ENCODE results near the gene GULP1.

- TF ChIP-seq CTCF (IDR thresholded peaks at IDR 0.05) (no peak), POLR2AphosphoS5 (IDR thresholded peaks at IDR 0.05) (no peak), POLR2A (IDR thresholded peaks at IDR 0.05) (no peak), EP300 (IDR thresholded peaks at IDR 0.05; ENCODE audit: low read depth) (no peak)
Observed at GRCh38 chr2:188279093-188279445, 12.6 kb upstream of the GULP1 start.
